Endometrium (tissue), 2 donors: Measurements from ENCODE around the gene EXOC6B.

ENCODE experiments used
- FAIRE-seq: peaks from 2 replicates; lab custom pipeline; 2012; peaks lifted over from hg19 to GRCh38; lab: Jason Lieb, UNC
- donor health status: control.
- donor health status: control.

EXOC6B gene

GRCh38 chr2:72159211-72159993, 666.4 kb downstream of the EXOC6B start:
- no peak for FAIRE-seq

GRCh38 chr2:72157871-72158771, 667.7 kb downstream of the EXOC6B start:
- no peak for FAIRE-seq

- no peak for FAIRE-seq
Observed at GRCh38 chr2:72156872-72157271, 669.0 kb downstream of the EXOC6B start.

GRCh38 chr2:72155737-72156136, 670.1 kb downstream of the EXOC6B start:
- FAIRE-seq = no peak

- FAIRE-seq = no peak
Observed at GRCh38 chr2:72155151-72155550, 670.7 kb downstream of the EXOC6B start.

DNA sequence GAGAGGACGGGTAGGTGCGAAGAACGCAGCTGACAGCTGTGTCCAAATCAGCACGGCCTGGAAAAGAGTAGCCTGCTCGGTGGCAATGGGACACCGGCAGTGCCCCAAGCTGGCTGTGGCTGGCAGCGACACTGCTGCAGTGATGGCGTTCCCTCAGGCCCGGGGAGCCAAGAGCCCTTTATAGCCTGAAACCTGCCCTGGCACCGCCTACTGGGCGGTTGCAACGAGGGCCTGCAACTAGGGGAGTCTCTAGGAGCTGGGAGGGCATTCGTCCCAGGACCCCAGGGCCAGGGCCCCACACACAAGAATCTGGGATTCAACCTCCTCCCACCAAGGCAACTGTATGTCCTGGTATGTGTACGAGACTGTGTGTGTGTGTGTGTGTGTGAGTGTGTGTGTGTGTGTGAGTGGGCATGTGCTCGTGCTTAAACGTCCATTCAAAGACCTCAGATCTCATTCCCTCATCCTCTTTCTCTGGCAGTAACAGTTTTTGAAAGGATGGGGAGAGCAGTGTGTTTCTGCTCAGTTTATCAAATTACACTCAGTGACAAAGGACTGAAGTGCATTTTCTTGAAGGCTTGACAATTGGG, 671.4 kb downstream of the EXOC6B start:
- no peak for FAIRE-seq

- FAIRE-seq = no peak
Observed at GRCh38 chr2:72153924-72154323, 671.9 kb downstream of the EXOC6B start.

DNA sequence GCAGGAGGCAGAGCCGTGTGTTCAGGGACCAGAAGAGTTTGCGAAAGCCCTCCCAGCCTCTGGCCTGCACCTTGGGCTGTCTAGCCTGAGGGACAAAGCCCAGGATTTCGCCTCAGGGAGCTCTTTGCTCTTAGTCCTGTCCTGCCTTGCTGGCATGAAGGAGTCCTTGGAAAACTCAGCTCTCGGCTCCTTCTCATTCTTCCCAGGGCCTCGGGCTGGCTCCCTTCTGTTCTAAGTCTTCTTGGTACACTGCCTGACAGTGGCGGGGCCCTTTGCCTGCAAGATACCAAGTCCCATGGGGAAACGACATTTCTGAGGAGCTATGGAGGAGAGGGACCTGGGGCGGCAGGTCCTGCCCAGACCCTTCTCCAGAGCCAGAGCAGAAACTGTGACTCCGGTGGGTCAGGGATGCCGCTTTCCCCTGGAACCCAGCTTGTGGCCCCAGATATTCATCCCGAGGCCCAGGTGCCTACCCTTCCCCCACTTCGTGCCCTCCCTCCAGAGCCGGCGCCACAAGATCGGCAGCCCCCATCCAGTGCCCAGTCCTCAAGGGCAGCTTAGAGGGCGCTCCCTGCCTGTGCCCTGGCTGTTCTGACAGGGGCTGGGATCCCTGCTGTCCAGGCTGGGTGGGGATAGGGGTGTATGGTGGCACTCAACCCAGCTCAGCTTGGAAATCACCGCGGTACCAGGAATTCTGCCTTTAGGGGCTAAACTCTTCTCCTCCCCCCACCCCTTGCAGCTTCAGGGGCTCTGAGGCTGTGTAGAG, 672.6 kb downstream of the EXOC6B start:
- FAIRE-seq = no peak

GRCh38 chr2:72150861-72151356, 674.9 kb downstream of the EXOC6B start:
- no peak for FAIRE-seq

DNA sequence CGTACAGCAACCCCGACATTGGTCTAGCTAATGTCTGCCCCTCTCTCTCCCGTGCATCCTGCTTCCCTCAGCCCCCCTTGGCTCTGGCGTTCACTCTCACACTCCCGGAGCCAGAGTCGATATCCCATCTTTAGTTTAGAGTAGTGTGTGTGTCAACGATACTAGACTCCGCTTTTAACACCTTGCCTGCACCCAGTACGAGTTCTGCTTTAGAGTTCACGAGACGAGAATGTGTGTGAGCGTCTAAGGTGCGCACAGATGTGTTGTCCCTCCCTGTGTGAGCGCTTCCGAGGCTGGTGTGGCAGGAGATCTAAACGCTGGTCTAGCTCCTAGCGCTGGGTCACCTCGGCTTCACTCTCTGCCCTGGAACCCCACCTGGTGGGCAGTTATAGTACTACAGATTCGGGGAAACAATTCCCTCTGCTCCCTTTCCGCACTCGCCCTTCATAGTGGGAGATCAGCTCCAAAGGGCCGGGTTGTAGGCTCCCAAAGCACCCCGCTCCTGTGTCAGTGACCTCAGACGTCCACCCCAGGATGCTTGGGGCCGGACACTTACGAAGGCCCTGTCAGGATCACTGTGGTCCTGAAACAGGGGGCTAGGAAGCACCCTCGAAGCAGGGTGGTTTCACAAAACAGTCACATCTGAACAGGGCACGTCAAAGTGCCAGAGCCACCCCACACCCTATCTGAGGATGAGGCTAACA, 675.5 kb downstream of the EXOC6B start:
- FAIRE-seq = peak; percentile 51

GRCh38 chr2:72149556-72150156, 676.2 kb downstream of the EXOC6B start:
- FAIRE-seq = no peak

GRCh38 chr2:72148837-72149555, 676.8 kb downstream of the EXOC6B start:
- FAIRE-seq = no peak

DNA sequence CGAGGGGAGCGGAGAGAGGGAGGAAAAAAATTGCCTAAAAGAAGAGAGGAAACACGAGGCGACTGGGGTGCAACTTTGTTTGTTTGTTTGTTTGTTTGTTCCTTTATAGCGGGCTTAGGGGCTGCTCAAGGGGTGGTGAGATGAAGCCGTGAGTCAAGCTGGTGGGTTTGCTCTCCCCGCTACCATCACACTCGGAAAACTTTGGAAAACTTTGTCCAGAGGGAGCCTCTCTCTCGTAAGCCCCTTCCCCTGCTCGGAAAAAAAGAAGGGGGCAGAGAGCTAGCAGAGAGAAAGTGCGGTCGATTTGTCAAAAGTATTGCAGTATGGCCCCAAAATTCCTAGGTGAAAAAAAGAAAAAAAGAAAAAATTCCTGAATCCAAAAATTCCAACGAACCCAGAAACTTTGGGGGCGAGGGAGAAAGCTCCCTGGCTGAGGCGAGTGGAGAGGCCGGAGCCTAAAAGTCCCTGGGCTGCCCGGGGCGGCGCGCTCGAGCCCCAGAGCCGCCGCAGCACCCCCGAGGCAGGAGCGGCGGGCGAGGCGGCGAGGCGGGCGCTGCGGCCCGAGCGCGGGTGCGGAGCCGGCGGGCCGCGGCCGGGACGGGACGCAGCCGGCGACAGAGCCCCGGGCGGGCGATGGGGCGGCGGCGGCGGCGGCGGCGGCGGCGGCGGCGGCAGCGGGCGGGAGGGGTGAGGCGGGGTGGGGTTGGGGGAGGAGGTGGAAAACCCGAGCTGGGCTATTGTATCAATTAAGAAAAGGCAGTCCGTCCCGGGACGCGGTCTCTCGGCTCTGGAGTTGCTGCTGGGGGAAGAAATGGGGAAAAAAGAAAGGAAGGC, 677.6 kb downstream of the EXOC6B start:
- FAIRE-seq = no peak

- FAIRE-seq = no peak
Observed at GRCh38 chr2:72147303-72147971, 678.4 kb downstream of the EXOC6B start, which contains the start of gene CYP26B1. Gene CYP26B1 (minus strand): TSS chr2:72147862. CDS start chr2:72147834, 28 bp downstream.

DNA sequence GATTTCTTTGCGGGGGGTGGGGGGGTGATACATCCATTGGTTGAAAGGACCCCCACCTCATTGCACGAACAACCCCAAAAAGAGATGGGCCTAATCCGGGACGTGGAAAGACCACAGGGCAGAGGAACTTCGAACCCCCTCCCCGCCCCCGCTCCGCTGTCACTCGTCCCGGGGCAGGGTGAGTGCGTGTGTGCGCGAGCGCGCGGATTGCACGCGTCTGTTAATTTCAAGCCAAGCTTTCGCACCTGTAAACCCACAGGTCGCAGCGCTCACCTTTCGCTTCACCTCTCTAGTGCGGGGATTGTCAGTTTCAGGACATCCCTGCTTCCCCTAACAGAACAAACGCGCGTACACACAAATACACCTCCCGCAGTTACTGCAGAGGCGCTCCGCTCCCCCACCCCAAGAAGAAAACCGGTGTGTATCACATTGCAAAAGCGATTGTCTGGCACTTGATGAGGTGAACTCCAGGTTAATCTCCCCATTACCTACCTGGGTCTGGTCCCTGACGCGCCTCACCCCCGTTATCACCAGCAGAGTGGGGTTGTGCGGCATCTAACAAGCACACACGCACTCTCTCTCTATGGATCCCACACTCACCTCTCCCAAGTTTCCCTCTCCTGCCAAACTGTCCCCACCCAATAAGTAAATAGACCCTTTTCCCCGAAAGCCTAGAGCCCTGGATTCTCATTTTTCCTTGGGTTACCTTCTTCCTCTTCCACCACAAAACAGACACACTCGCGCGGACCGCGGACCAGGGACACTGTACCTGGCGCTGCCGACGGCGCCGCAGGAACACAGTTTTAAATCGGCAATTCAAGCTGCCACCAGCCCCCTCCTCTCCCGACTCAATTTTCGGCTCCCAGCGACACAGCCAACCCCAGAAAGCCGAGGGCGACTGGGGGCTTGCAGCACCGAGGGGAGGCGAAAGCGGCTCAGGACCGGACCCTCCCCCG, 679.2 kb downstream of the EXOC6B start:
- no peak for FAIRE-seq

- FAIRE-seq = no peak
Observed at GRCh38 chr2:72145658-72146329, 680.0 kb downstream of the EXOC6B start.

DNA sequence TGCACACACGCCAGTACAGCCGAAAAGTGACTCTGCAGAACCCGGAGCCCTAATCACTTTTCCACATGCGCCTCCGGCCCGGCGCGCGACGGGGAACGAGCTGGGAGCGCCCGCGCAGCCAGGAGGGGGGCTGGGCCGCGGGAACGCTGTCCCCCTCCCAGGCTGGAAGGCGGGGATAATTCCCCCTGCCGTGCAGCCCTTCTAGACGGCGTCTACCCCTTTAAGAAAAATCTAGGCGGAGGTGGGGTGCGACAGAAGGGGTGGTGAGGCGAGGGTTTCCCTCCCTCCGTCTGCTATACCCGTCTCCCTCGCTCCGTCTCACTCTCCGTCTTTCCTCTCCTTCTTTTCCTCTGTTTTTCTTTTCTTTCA, 680.6 kb downstream of the EXOC6B start:
- FAIRE-seq = no peak
